HG02852 (cell line): Measurements from ENCODE around the gene TMEM44.

ENCODE experiments used
- ATAC-seq: cut with Tn5 transposase; IDR thresholded peaks from one replicate; pipeline ENCODE4 v1.9.1; 2021; ENCODE audit warnings: mild to moderate bottlenecking, moderate library complexity; ENCODE audit not compliant: unreplicated experiment

TMEM44 gene

GRCh38 chr3:194584320-194584776 lies 48.9 kb downstream of the TMEM44 start:
- peak; percentile 5 for ATAC-seq

- no peak for ATAC-seq
Measured at GRCh38 chr3:194582196-194582905, 50.9 kb downstream of the TMEM44 start.

GRCh38 chr3:194579091-194579606 lies 54.1 kb downstream of the TMEM44 start:
- no peak for ATAC-seq

GRCh38 chr3:194577986-194578905 lies 55.0 kb downstream of the TMEM44 start:
- ATAC-seq, result no peak

- ATAC-seq, result no peak
Measured at GRCh38 chr3:194575484-194576210, 57.6 kb downstream of the TMEM44 start.

GRCh38 chr3:194574639-194575483 lies 58.4 kb downstream of the TMEM44 start:
- ATAC-seq, result no peak

GRCh38 chr3:194573680-194574437 lies 59.4 kb downstream of the TMEM44 start:
- peak; percentile 67 for ATAC-seq

- ATAC-seq, result no peak
Measured at GRCh38 chr3:194572944-194573491, 60.2 kb downstream of the TMEM44 start.

- ATAC-seq, result no peak
Measured at GRCh38 chr3:194572143-194572789, 61.0 kb downstream of the TMEM44 start.

GRCh38 chr3:194571491-194572142 lies 61.6 kb downstream of the TMEM44 start:
- no peak for ATAC-seq

GRCh38 chr3:194570898-194571297 lies 62.3 kb downstream of the TMEM44 start:
- ATAC-seq, result no peak

- no peak for ATAC-seq
Measured at GRCh38 chr3:194570235-194570634, 63.0 kb downstream of the TMEM44 start.

GRCh38 chr3:194569252-194569651 lies 64.0 kb downstream of the TMEM44 start:
- ATAC-seq, result no peak

GRCh38 chr3:194565597-194566190 lies 67.5 kb downstream of the TMEM44 start:
- ATAC-seq, result no peak

GRCh38 chr3:194562986-194563385 lies 70.2 kb downstream of the TMEM44 start:
- ATAC-seq, result no peak

- ATAC-seq, result no peak
Measured at GRCh38 chr3:194561306-194561974, 71.8 kb downstream of the TMEM44 start.

- no peak for ATAC-seq
Measured at GRCh38 chr3:194560047-194560446, 73.2 kb downstream of the TMEM44 start.
